ENCODE results near the gene AMER3.

The AMER3 gene

GRCh38 chr2:130749641-130750040 lies 5.7 kb upstream of the AMER3 start:
- no peak for DNase-seq (ENCODE audit: low read depth in 2 of 2)

- DNase-seq (ENCODE audit: low read depth in 2 of 2) = no peak
These were observed 529 bp upstream of the AMER3 start for GRCh38 chr2:130754811-130755210.

DNA sequence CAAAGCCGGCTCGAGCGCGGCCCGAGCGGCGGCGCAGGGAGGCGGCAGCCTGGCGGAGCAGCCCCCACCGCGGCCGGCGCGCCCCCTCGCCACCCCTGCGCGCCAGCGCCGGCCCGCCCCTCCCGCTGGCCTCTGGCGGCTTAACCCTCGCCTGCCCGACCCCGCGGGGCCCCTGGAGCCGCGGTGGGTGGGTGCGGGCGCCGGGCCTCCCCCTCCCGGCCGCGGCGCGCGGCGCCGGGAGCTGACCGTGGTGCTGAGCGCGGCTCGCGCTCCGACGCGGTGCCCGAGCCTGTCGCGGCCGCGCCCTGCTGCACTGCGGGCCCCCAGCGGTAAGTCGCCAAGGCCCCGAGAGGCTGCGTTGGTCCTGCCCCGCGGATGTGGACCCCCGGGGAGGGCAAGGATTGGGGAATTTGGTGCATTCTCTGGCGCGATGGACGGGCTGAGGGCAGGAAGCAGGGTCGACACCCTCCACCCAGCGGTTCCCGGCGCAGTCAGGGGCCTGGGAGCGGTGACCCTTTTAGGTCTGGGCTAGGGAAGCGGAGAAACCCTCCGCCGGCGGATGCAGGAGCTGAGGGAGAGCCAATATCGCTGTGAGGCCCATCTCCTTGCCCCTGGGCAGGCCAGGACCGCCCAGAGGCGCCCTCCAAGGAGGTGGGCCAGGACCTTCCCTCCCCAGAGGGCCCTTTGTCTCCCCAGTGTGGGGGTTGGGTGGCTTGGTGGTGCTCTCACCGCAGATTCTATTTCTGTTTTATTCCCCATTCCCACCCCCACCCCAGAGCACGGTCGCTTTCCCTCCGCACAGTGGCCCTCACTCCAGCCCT lies 923 bp downstream of the AMER3 start:
- no peak for DNase-seq (ENCODE audit: low read depth in 2 of 2)

DNA sequence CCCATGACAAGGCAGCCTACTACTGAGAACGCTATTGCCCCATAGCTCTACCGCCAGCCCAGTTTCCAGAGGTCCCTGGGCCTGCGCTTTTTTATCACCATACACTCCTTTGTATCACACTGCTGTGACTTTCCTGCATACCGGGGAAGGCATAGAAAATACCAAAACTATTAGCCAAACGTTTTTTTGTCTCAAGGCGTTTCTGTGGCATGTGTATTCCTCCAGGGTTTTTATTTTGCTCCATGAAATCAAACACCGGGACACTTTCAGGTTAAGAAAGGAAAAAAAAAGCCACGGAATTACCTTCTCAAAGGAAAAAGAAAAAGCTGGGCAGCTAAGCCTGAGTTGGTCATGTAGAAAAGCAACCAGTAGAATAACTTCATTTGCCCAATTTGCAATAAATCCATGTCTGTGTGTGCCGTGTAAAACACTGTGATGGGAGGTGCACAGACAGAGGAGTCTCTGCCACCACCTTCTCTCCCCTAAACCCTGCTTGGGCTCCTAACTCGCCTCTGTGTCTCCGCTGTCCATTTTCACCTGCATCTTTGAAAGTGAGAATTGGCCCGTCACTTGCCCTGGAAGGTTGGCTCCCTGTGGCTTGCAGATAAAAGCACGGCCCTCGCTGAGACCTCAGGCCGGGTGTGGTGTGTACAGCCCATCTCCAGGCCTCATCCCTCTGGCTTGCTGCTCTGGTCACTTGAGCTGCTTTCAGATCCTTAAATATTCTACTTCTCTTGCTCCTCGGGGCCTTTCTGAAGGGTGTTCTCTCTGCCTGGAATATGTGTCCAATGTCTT lies 1.7 kb downstream of the AMER3 start:
- no peak for DNase-seq (ENCODE audit: low read depth in 2 of 2)

- no peak for DNase-seq (ENCODE audit: low read depth in 2 of 2)
These were observed 4.8 kb downstream of the AMER3 start for GRCh38 chr2:130759906-130760753.

DNA sequence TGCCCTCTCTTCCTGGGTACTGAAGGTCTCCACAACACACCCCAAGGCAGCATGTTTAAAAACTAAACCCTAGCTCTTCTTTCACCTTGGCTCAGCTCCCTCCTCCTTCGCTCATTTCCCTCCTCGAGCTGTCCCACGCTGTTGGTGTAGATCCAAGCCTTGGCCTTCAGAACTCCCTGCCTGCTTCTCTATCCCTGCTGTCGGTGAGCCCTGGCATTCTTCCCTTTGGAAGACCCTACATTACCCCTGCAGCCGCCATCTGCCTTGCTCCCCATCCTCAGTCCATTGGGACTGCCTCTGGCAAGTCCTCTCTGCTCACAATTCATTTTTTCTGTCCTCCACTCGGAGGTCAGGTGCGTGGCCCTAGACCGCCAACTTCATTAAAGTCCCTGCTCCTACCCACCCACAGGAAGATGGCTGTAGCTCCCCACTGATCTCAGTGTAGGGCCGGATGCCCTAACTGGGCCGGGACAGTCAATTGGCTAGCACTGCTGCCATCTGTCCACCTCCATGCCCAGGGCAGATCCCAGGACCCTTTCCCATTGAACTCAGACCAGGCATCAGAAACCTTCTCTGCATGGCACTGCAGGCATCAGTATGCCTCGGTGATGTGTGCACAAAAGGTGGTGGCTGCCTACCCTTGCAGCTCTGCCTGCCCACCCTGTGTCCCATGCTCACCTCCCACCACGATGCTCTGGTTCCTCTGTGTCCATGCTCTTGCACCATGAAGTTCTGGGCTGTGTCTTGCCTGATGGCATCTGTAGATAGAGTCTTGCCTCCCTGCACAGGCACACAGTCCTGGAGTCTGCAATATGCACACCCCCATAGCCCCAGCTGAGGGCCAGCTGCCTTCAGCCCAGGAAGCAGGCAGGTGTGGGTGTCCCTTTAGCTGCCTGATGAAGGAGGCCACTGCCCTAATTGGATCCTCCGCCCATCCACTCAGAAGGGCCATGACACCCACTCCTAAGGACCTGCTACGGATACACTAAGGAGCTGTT lies 5.7 kb downstream of the AMER3 start:
- no peak for DNase-seq (ENCODE audit: low read depth in 2 of 2)

DNA sequence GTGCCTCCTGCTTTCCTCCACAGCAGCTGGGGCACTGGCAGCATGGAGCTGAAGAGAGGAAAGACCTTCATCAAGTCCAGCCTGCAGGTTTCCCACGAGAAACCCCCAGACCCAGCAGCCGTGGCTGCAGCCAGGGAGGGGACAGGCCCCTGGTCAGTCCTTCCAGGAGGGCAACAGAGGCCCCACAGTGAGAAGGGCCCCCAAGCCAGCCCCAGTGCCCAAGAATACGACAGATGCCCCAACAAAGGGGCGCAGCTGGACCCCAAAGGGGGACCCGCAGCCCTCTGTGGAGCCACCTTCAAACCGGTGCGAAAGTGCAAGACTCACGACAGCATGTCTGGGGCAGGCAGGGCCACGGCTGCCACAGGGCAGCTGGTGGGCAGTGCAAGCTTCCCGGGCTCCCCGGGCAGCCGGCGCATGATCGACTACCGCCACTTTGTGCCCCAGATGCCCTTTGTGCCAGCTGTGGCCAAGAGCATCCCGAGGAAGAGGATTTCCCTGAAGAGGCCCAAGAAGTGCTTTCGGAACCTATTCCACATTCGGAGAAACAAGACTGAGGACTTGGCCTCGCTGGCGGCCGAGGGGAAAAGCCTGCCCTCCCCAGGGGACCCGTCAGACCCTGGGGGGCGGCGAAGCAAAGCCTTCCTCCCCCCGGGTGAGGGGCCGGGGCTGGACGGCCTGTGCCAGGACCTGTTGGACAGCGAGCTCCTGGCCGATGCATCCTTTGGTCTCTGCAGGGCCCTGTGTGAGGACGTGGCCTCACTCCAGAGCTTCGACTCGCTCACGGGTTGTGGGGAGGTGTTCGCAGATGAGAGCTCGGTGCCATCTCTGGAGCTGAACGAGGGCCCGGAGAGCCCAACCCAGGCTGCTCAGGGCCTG lies 6.9 kb downstream of the AMER3 start:
- DNase-seq (ENCODE audit: low read depth in 2 of 2) = no peak

GRCh38 chr2:130762910-130763385 lies 7.6 kb downstream of the AMER3 start:
- DNase-seq (ENCODE audit: low read depth in 2 of 2) = no peak

DNA sequence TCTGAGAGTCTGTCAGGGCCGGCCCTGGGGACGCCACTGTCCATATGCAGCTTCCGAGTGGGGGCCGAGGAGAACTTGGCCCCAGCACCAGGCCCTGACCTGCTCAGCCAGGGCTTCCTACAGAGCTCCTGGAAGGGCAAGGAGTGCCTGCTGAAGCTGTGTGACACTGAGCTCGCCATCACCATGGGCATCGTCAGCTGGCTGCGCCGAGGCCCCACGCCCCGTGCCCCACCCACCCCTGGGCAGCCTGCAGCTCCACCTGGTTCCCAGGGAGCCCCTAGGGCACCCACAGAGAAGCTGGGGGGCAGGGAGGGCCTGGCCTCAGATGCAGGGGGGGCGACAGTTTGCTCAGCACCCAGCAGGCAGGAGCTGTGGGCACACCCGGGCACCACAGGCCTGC lies 8.1 kb downstream of the AMER3 start:
- no peak for DNase-seq (ENCODE audit: low read depth in 2 of 2)

GRCh38 chr2:130764035-130764820 lies 8.9 kb downstream of the AMER3 start:
- DNase-seq (ENCODE audit: low read depth in 2 of 2) = no peak

GRCh38 chr2:130764821-130765115 lies 9.4 kb downstream of the AMER3 start:
- DNase-seq (ENCODE audit: low read depth in 2 of 2) = no peak

DNA sequence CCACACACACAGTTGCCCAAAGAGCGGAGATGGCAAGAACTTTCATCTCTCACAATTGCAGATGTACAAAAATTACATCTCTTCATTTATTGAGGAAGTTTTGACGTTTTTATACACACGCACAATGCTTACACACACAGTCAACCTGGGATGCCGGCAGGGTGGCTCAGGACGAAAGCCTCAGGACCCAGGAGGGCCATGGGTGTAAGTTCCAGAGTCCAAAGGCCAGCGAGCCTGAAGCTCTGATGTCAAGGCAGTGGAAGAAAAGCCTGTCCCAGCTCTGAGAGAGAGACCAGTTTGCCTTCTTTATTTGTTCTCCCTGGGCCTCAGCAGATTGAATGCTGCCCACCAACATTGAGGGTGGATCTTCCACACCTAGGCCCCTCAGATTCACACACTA lies 10.1 kb downstream of the AMER3 start:
- DNase-seq (ENCODE audit: low read depth in 2 of 2) = no peak

DNA sequence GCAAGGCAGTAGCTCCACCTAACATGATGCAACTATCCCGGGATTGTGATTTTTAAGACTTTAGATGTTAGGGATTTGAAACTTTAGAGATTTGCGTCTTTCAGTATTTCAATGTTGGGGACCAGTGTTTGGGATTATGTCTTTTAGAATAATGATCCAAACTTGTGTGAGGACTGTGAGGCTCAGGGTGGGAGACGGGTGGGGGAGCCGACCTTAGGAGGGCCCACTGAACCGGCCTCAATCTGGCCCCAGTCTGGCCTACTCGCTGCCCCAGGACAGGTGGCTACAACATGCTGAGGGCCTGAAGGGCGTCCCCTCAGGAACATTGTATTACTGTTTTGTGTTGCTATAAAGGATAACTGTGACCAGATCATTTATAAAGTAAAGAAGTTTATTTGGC lies 10.7 kb downstream of the AMER3 start:
- no peak for DNase-seq (ENCODE audit: low read depth in 2 of 2)

DNA sequence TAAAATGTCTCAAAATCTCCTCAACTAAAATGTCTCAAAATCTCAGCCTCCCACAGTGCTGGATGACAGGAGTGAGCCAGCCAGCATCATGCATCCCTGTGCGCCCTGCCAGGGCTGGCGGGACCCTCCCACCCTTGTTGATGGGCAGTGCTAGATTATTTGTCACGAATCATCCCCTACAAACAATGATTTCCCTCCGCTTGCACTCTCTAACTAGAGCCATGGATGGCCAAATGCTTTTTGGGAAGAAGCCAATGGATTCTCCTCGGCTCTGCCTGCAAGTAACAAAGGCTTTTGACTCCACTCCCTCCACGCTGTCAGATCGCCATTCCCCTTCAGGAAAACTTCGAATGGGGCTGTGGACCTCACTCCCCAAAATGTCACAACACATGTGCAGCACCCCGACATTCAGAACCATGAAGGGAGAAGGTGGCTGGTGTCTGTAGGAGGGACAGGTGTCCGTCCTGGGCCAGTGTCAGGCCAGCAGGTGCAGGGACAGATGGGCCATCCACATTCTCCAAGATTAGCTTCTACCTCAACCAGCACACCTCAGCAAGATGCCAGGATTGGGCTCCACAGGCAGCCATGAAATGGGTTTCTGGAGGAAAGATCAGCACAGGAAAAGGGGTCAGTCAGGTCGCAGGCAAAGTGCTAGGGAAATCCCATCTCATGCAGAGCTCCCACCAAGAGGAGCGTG lies 11.5 kb downstream of the AMER3 start:
- DNase-seq (ENCODE audit: low read depth in 2 of 2) = no peak

GRCh38 chr2:130767408-130767775 lies 12.1 kb downstream of the AMER3 start:
- no peak for DNase-seq (ENCODE audit: low read depth in 2 of 2)

DNA sequence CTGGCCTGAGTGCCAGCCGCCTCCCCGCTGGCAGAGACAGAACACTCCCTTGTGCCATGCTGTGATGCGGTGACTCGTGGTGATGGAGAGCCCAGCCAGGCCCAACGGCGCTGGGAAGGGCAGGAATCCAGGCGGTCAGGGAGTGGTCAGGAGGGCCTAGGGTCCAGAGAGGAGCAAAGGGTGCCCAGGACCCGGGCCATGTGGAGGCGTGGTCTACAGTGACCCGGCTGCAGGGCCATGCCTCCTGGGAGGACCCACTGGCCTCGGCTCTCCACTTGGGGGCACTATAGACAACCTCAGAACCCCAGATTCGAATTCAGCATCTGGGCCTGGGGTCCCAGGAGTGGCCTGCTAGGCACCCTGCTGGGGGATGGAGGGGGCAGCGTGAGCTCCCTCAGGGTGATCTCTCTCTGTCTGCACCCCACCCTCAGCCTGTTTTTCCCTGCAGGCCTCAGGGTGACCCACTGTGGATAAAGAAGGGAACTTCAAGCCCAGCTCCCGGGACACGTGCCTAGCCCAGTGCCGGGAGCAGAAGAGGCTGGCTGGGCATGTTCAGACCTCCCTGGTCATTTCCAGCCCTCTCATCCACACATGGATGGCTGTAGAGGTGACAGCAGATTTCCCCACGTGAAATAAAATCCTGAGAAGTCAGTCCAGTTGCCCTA lies 13.0 kb downstream of the AMER3 start:
- no peak for DNase-seq (ENCODE audit: low read depth in 2 of 2)

- DNase-seq (ENCODE audit: low read depth in 2 of 2) = no peak
These were observed 14.1 kb downstream of the AMER3 start for GRCh38 chr2:130769343-130769907.

DNA sequence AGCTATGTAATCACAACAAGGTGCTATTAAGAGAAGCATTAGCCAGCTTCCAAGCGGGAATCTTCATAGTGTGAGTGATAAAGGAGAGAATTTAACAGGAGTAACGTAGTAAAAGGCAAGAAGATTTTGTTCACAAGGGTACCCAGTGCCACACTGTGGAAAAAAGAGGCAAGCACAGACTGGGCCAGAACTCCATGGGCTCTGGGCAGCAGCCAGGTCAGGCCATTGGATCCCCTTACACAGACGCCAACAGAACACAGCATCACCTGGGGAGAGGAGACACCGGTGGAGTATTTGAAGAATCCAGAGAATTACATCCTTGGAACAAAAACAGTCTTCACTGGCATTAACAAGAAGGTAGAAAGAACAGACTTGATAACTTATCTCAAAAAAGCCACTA lies 21.2 kb downstream of the AMER3 start:
- DNase-seq (ENCODE audit: low read depth in 2 of 2) = no peak

All from stimulated activated CD8-positive, alpha-beta memory T cell treated with anti-CD3 and anti-CD28 coated beads, Interleukin-7, amount 100 ng/mL, for 1 hour (primary cell).